SK-N-SH treated with all-trans-retinoic acid at 6 μM for 48 hours (cell line): ENCODE data around the gene MCU.
A peak's percentile ranks its signal among the peaks of the same experiment; 100 is the strongest.

Source experiments
- ATAC-seq: fragments of 200-7000 bp; cut with Tn5 transposase; 3 replicates; pipeline ENCODE4 v1.9.1; 2020; ENCODE audit warnings: mild to moderate bottlenecking, moderate library complexity
- ARNTL ChIP-seq: fragments of 450-650 bp; formaldehyde crosslinking; IDR thresholded peaks from 2 replicates; pipeline ENCODE4 v1.5.0; 2020; ENCODE audit warnings: low read depth, mild to moderate bottlenecking, moderate library complexity, borderline replicate concordance
- BACH2 ChIP-seq: fragments of 250-450 bp; sonication (Bioruptor Pico); IDR thresholded peaks from 2 replicates; pipeline ENCODE4 v1.9.0; 2021; ENCODE audit warnings: mild to moderate bottlenecking, borderline replicate concordance
- CSDC2 ChIP-seq: fragments of 250-450 bp; sonication (Bioruptor Pico); IDR thresholded peaks from 2 replicates; pipeline ENCODE4 v1.5.0; 2020; ENCODE audit warnings: mild to moderate bottlenecking, moderate library complexity
- ESRRG ChIP-seq: fragments of 250-450 bp; sonication (Bioruptor Pico); IDR thresholded peaks from 2 replicates; pipeline ENCODE4 v1.6.1; 2021; ENCODE audit warnings: mild to moderate bottlenecking
- GLIS3 ChIP-seq: fragments of 250-450 bp; sonication (Bioruptor Pico); IDR thresholded peaks from 2 replicates; pipeline ENCODE4 v1.5.0; 2020; ENCODE audit warnings: mild to moderate bottlenecking, moderate library complexity
- ISL1 ChIP-seq: fragments of 250-450 bp; sonication (Bioruptor Pico); IDR thresholded peaks from 2 replicates; pipeline ENCODE4 v2.1.2; 2022; ENCODE audit warnings: mild to moderate bottlenecking, moderate library complexity
- POU6F1 ChIP-seq: fragments of 250-450 bp; sonication (Bioruptor Pico); IDR thresholded peaks from 2 replicates; pipeline ENCODE4 v1.8.0; 2021; ENCODE audit warnings: low read depth, mild to moderate bottlenecking, moderate library complexity, borderline replicate concordance
- PPARA ChIP-seq: fragments of 250-450 bp; sonication (Bioruptor Pico); IDR thresholded peaks from 2 replicates; pipeline ENCODE4 v1.5.0; 2020; ENCODE audit warnings: mild to moderate bottlenecking, borderline replicate concordance
- SNAI2 ChIP-seq: fragments of 250-450 bp; sonication (Bioruptor Pico); IDR thresholded peaks from 2 replicates; pipeline ENCODE4 v1.5.0; 2020; ENCODE audit warnings: mild to moderate bottlenecking, moderate library complexity
- TCF4 ChIP-seq: fragments of 250-450 bp; sonication (Bioruptor Pico); IDR thresholded peaks from 2 replicates; pipeline ENCODE4 v1.8.0; 2021; ENCODE audit warnings: mild to moderate bottlenecking, moderate library complexity, borderline replicate concordance
- ZC3H10 ChIP-seq: fragments of 250-450 bp; sonication (Bioruptor Pico); IDR thresholded peaks from 2 replicates; pipeline ENCODE4 v1.5.1; 2021; ENCODE audit warnings: mild to moderate bottlenecking, moderate library complexity
- ZFP3 ChIP-seq: fragments of 250-450 bp; sonication (Bioruptor Pico); IDR thresholded peaks from 2 replicates; pipeline ENCODE4 v1.5.0; 2020; ENCODE audit warnings: mild to moderate bottlenecking, moderate library complexity
- ZFP30 ChIP-seq: fragments of 450-650 bp; formaldehyde crosslinking; IDR thresholded peaks from 2 replicates; pipeline ENCODE4 v1.5.0; 2022; ENCODE audit warnings: mild to moderate bottlenecking, moderate library complexity
- ZNF70 ChIP-seq: fragments of 450-650 bp; formaldehyde crosslinking; IDR thresholded peaks from 2 replicates; pipeline ENCODE4 v1.5.0; 2020; ENCODE audit warnings: mild to moderate bottlenecking, moderate library complexity
- ZNF8 ChIP-seq: fragments of 450-650 bp; formaldehyde crosslinking; IDR thresholded peaks from 2 replicates; pipeline ENCODE4 v1.5.0; 2020; ENCODE audit warnings: mild to moderate bottlenecking, moderate library complexity
- TF ChIP-seq, protein P1 (sequence below): fragments of 250-450 bp; sonication (Bioruptor Pico); IDR thresholded peaks from 2 replicates; pipeline ENCODE4 v1.5.1; 2020; ENCODE audit warnings: low read depth, mild to moderate bottlenecking, moderate library complexity
- TF ChIP-seq, protein P2 (sequence below): fragments of 250-450 bp; sonication (Bioruptor Pico); IDR thresholded peaks from 2 replicates; pipeline ENCODE4 v1.8.0; 2020; ENCODE audit warnings: mild to moderate bottlenecking, moderate library complexity, borderline replicate concordance
- TF ChIP-seq, protein P3 (sequence below): fragments of 250-450 bp; sonication (Bioruptor Pico); IDR thresholded peaks from 2 replicates; pipeline ENCODE4 v1.5.0; 2020; ENCODE audit warnings: mild to moderate bottlenecking, moderate library complexity
- TF ChIP-seq, protein P4 (sequence below): fragments of 250-450 bp; sonication (Bioruptor Pico); IDR thresholded peaks from 2 replicates; pipeline ENCODE4 v1.5.1; 2021; ENCODE audit warnings: mild to moderate bottlenecking, moderate library complexity

The MCU gene

GRCh38 chr10:72800000-72800740, 108.2 kb downstream of the MCU start:
- ATAC-seq: peak; percentile 46

DNA sequence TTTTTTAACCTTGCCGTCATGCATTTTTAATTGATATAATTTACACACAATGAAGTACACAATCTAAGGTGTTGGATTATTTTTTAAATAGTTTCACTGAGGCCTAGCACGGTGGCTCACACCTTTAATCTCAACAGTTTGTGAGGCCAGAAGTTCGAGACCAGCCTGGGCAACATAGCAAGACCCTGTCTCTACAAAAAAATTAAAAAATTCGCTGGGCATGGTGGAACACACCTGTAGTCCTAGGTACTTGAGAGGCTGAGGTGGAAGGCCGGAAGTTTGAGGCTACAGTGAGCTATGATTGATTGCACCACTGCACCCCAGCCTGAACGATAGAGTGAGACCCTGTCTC, 108.8 kb downstream of the MCU start:
- TF ChIP-seq ZNF8 (CRISPR knock-in tag): no peak
- TF ChIP-seq PPARA (CRISPR knock-in tag): no peak
- TF ChIP-seq ZNF70 (CRISPR knock-in tag): no peak
- TF ChIP-seq ARNTL (CRISPR knock-in tag): no peak
- TF ChIP-seq ZC3H10: no peak
- no peak for TF ChIP-seq ISL1
- TF ChIP-seq ZFP30 (CRISPR knock-in tag): no peak
- TF ChIP-seq, protein P1, sequence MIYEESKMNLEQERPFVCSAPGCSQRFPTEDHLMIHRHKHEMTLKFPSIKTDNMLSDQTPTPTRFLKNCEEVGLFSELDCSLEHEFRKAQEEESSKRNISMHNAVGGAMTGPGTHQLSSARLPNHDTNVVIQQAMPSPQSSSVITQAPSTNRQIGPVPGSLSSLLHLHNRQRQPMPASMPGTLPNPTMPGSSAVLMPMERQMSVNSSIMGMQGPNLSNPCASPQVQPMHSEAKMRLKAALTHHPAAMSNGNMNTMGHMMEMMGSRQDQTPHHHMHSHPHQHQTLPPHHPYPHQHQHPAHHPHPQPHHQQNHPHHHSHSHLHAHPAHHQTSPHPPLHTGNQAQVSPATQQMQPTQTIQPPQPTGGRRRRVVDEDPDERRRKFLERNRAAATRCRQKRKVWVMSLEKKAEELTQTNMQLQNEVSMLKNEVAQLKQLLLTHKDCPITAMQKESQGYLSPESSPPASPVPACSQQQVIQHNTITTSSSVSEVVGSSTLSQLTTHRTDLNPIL: no peak
- TF ChIP-seq POU6F1: no peak
- TF ChIP-seq TCF4 (CRISPR knock-in tag): no peak
- TF ChIP-seq, protein P2, sequence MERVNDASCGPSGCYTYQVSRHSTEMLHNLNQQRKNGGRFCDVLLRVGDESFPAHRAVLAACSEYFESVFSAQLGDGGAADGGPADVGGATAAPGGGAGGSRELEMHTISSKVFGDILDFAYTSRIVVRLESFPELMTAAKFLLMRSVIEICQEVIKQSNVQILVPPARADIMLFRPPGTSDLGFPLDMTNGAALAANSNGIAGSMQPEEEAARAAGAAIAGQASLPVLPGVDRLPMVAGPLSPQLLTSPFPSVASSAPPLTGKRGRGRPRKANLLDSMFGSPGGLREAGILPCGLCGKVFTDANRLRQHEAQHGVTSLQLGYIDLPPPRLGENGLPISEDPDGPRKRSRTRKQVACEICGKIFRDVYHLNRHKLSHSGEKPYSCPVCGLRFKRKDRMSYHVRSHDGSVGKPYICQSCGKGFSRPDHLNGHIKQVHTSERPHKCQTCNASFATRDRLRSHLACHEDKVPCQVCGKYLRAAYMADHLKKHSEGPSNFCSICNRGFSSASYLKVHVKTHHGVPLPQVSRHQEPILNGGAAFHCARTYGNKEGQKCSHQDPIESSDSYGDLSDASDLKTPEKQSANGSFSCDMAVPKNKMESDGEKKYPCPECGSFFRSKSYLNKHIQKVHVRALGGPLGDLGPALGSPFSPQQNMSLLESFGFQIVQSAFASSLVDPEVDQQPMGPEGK (CRISPR knock-in tag): no peak
- no peak for TF ChIP-seq ESRRG (CRISPR knock-in tag)
- TF ChIP-seq, protein P3, sequence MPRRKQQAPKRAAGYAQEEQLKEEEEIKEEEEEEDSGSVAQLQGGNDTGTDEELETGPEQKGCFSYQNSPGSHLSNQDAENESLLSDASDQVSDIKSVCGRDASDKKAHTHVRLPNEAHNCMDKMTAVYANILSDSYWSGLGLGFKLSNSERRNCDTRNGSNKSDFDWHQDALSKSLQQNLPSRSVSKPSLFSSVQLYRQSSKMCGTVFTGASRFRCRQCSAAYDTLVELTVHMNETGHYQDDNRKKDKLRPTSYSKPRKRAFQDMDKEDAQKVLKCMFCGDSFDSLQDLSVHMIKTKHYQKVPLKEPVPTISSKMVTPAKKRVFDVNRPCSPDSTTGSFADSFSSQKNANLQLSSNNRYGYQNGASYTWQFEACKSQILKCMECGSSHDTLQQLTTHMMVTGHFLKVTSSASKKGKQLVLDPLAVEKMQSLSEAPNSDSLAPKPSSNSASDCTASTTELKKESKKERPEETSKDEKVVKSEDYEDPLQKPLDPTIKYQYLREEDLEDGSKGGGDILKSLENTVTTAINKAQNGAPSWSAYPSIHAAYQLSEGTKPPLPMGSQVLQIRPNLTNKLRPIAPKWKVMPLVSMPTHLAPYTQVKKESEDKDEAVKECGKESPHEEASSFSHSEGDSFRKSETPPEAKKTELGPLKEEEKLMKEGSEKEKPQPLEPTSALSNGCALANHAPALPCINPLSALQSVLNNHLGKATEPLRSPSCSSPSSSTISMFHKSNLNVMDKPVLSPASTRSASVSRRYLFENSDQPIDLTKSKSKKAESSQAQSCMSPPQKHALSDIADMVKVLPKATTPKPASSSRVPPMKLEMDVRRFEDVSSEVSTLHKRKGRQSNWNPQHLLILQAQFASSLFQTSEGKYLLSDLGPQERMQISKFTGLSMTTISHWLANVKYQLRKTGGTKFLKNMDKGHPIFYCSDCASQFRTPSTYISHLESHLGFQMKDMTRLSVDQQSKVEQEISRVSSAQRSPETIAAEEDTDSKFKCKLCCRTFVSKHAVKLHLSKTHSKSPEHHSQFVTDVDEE (CRISPR knock-in tag): no peak
- no peak for TF ChIP-seq ZFP3 (CRISPR knock-in tag)
- TF ChIP-seq BACH2 (CRISPR knock-in tag): no peak

More at GRCh38 chr10:72800000-72800740, 108.2 kb downstream of the MCU start:
- TF ChIP-seq, protein P1: peak; percentile 60; the same call in 1 of the 2 replicates
- TF ChIP-seq ISL1 (peak; percentile 94), SNAI2 (no peak), CSDC2 (no peak), TCF4 (CRISPR knock-in tag) (peak; percentile 91)
- TF ChIP-seq, protein P4, sequence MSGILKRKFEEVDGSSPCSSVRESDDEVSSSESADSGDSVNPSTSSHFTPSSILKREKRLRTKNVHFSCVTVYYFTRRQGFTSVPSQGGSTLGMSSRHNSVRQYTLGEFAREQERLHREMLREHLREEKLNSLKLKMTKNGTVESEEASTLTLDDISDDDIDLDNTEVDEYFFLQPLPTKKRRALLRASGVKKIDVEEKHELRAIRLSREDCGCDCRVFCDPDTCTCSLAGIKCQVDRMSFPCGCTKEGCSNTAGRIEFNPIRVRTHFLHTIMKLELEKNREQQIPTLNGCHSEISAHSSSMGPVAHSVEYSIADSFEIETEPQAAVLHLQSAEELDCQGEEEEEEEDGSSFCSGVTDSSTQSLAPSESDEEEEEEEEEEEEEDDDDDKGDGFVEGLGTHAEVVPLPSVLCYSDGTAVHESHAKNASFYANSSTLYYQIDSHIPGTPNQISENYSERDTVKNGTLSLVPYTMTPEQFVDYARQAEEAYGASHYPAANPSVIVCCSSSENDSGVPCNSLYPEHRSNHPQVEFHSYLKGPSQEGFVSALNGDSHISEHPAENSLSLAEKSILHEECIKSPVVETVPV (CRISPR knock-in tag): no peak

GRCh38 chr10:72801263-72801868, 109.4 kb downstream of the MCU start:
- no peak for TF ChIP-seq ZC3H10
- TF ChIP-seq, protein P3 (CRISPR knock-in tag): no peak
- TF ChIP-seq GLIS3 (CRISPR knock-in tag): no peak
- no peak for ATAC-seq

More for the DNA sequence above, 108.8 kb downstream of the MCU start:
- no peak for ATAC-seq
